Measurements from ENCODE around the gene KIF26B. TPM values are rescaled to one million over a fixed set of nuclear protein-coding genes. Genes with fewer than 3 reads are reported as not detected.

The KIF26B gene
- total RNA-seq, 4 donors from 2014 or later, result 3.6 to 7.0 (median 5.2) TPM

- Histone ChIP-seq H3K27me3 (peaks cover 10% of the 10 kb centered on the region), H3K9me3 (no peaks in the 10 kb centered on the region), H3K27ac (no peak overlapping the region), H3K4me1 (peaks cover 3% of the 10 kb centered on the region), H3K36me3 (no peaks in the 10 kb centered on the region), H3K4me3 (no peak overlapping the region)
- WGBS, result 61% methylated on average over 5 of the region's 5 CpGs
- no peak for DNase-seq (ENCODE audit: low spot score in 2 of 2)
- TF ChIP-seq POLR2AphosphoS5 (IDR thresholded peaks at IDR 0.05), result no peak
- no peak for TF ChIP-seq POLR2A (IDR thresholded peaks at IDR 0.05)
- TF ChIP-seq CTCF (IDR thresholded peaks at IDR 0.05), result no peak
- no peak for TF ChIP-seq EP300 (IDR thresholded peaks at IDR 0.05)
Observed at GRCh38 chr1:245263529-245264095, 108.8 kb downstream of the KIF26B start.

GRCh38 chr1:245264226-245264625, 109.4 kb downstream of the KIF26B start:
- 82% methylated on average over 4 of the region's 4 CpGs for WGBS
- H3K36me3 ChIP-seq, result no peaks in the 10 kb centered on the region
- no peak overlapping the region for H3K4me3 ChIP-seq
- no peak for TF ChIP-seq EP300 (IDR thresholded peaks at IDR 0.05)
- TF ChIP-seq POLR2A (IDR thresholded peaks at IDR 0.05), result no peak
- H3K9me3 ChIP-seq, result no peaks in the 10 kb centered on the region
- DNase-seq (ENCODE audit: low spot score in 2 of 2), result no peak
- H3K27ac ChIP-seq, result no peak overlapping the region
- H3K4me1 ChIP-seq, result no peaks in the 10 kb centered on the region
- H3K27me3 ChIP-seq, result peaks cover 10% of the 10 kb centered on the region

GRCh38 chr1:245266105-245266504, 111.3 kb downstream of the KIF26B start:
- Histone ChIP-seq H3K4me1 (no peaks in the 10 kb centered on the region), H3K36me3 (no peaks in the 10 kb centered on the region), H3K4me3 (no peak overlapping the region), H3K27me3 (peaks cover 10% of the 10 kb centered on the region), H3K9me3 (peaks cover 5% of the 10 kb centered on the region), H3K27ac (no peak overlapping the region)
- no peak for DNase-seq (ENCODE audit: low spot score in 2 of 2)
- no peak for TF ChIP-seq CTCF (IDR thresholded peaks at IDR 0.05)
- TF ChIP-seq POLR2A (IDR thresholded peaks at IDR 0.05), result no peak
- no peak for TF ChIP-seq POLR2AphosphoS5 (IDR thresholded peaks at IDR 0.05)
- TF ChIP-seq EP300 (IDR thresholded peaks at IDR 0.05), result no peak

- no peaks in the 10 kb centered on the region for H3K36me3 ChIP-seq
- no peak overlapping the region for H3K4me3 ChIP-seq
- no peaks in the 10 kb centered on the region for H3K4me1 ChIP-seq
- peaks cover 6% of the 10 kb centered on the region for H3K9me3 ChIP-seq
- TF ChIP-seq EP300 (IDR thresholded peaks at IDR 0.05), result no peak
- no peak overlapping the region for H3K27ac ChIP-seq
- no peaks in the 10 kb centered on the region for H3K27me3 ChIP-seq
- no peak for DNase-seq (ENCODE audit: low spot score in 2 of 2)
Observed at GRCh38 chr1:245270063-245270462, 115.3 kb downstream of the KIF26B start.

GRCh38 chr1:245270972-245271371, 116.2 kb downstream of the KIF26B start:
- Histone ChIP-seq H3K4me1 (no peaks in the 10 kb centered on the region), H3K36me3 (no peaks in the 10 kb centered on the region), H3K4me3 (no peak overlapping the region), H3K9me3 (peaks cover 6% of the 10 kb centered on the region), H3K27ac (no peak overlapping the region), H3K27me3 (no peaks in the 10 kb centered on the region)
- WGBS, result 84% methylated on average over 1 of the region's 1 CpG
- DNase-seq (ENCODE audit: low spot score in 2 of 2), result no peak
- TF ChIP-seq EP300 (IDR thresholded peaks at IDR 0.05) (no peak), CTCF (IDR thresholded peaks at IDR 0.05) (no peak), POLR2A (IDR thresholded peaks at IDR 0.05) (no peak), POLR2AphosphoS5 (IDR thresholded peaks at IDR 0.05) (no peak)

- Histone ChIP-seq H3K36me3 (no peaks in the 10 kb centered on the region), H3K27me3 (no peaks in the 10 kb centered on the region), H3K4me3 (no peak overlapping the region), H3K4me1 (no peaks in the 10 kb centered on the region), H3K27ac (no peak overlapping the region), H3K9me3 (peaks cover 6% of the 10 kb centered on the region)
- WGBS, result 61% methylated on average over 4 of the region's 4 CpGs
- TF ChIP-seq CTCF (IDR thresholded peaks at IDR 0.05) (no peak), POLR2AphosphoS5 (IDR thresholded peaks at IDR 0.05) (no peak), POLR2A (IDR thresholded peaks at IDR 0.05) (no peak), EP300 (IDR thresholded peaks at IDR 0.05) (no peak)
- DNase-seq (ENCODE audit: low spot score in 2 of 2), result no peak
Observed at GRCh38 chr1:245272676-245273075, 117.9 kb downstream of the KIF26B start.

Measured in suprapubic skin (tissue), 4 donors.